HEK293 (cell line): ENCODE measurements around the gene FOXF2.
A peak's percentile ranks its signal among the peaks of the same experiment; 100 is the strongest.

Experiments used
- CTCF ChIA-PET: fragments of 350-600 bp; formaldehyde crosslinking; extraction: SDS; loops from one replicate; lab custom pipeline; 2021; ENCODE audit warnings: antibody characterized with exemption; lab: Yijun Ruan, JAX
- POLR2A ChIA-PET: fragments of 300-600 bp; formaldehyde crosslinking; extraction: SDS; loops from one replicate; lab custom pipeline; 2020; ENCODE audit warnings: antibody characterized with exemption, inconsistent platforms; lab: Yijun Ruan, JAX
- H3K27ac ChIP-seq: fragments of 200-500 bp; sonication (Bioruptor generic); 2 replicates; pipeline ENCODE4 v1.5.1; 2014; ENCODE audit warnings: low read depth, low read length, control low read depth, inconsistent platforms; ENCODE audit errors: extremely low read depth
- H3K36me3 ChIP-seq, 2 experiments: fragments of 200-500 bp in 1 of 2; sonication (Bioruptor generic) in 1 of 2; 1 replicate in 1 of 2; 2 replicates in 1 of 2; pipeline ENCODE4 v1.5.1; 2014 to 2017; ENCODE audit warnings: inconsistent platforms in 2 of 2, low read length in 2 of 2; ENCODE audit not compliant: control insufficient read depth in 2 of 2, insufficient read depth in 1 of 2
- H3K4me1 ChIP-seq: fragments of 200-500 bp; sonication (Bioruptor generic); 2 replicates; pipeline ENCODE4 v1.5.1; 2014; ENCODE audit warnings: mild to moderate bottlenecking, low read length, inconsistent platforms; ENCODE audit not compliant: control insufficient read depth, insufficient read depth
- H3K4me3 ChIP-seq: 2 replicates; pipeline ENCODE4 v1.5.1; 2011; ENCODE audit warnings: low read depth, mild to moderate bottlenecking, control low read depth, low read length, moderate library complexity
- H3K9me3 ChIP-seq: fragments of 200-500 bp; sonication (Bioruptor generic); 2 replicates; pipeline ENCODE4 v1.5.1; 2014; ENCODE audit warnings: low read depth, low read length, inconsistent platforms; ENCODE audit not compliant: control insufficient read depth, insufficient read depth
- FEZF1 ChIP-seq: fragments of 450-650 bp; formaldehyde crosslinking; IDR thresholded peaks from 2 replicates; pipeline ENCODE4 v1.5.1; 2016; ENCODE audit warnings: missing biosample characterization, missing genetic modification characterization
- GLIS1 ChIP-seq: fragments of 450-650 bp; formaldehyde crosslinking; IDR thresholded peaks from 2 replicates; pipeline ENCODE4 v1.5.1; 2016; ENCODE audit warnings: missing biosample characterization, missing genetic modification characterization
- MZF1 ChIP-seq: fragments of 450-650 bp; formaldehyde crosslinking; IDR thresholded peaks from 2 replicates; pipeline ENCODE4 v1.5.1; 2017; ENCODE audit warnings: missing biosample characterization, missing genetic modification characterization, borderline replicate concordance
- OSR2 ChIP-seq: fragments of 450-650 bp; formaldehyde crosslinking; IDR thresholded peaks from 2 replicates; pipeline ENCODE4 v1.5.1; 2016; ENCODE audit warnings: missing biosample characterization, missing genetic modification characterization
- SP2 ChIP-seq: fragments of 450-650 bp; formaldehyde crosslinking; IDR thresholded peaks from 2 replicates; pipeline ENCODE4 v1.5.1; 2016; ENCODE audit warnings: missing biosample characterization, missing genetic modification characterization
- SP3 ChIP-seq: fragments of 450-650 bp; formaldehyde crosslinking; IDR thresholded peaks from 2 replicates; pipeline ENCODE4 v1.5.1; 2016; ENCODE audit warnings: missing biosample characterization, missing genetic modification characterization
- ZBTB48 ChIP-seq: fragments of 450-650 bp; formaldehyde crosslinking; IDR thresholded peaks from 2 replicates; pipeline ENCODE4 v1.5.1; 2016; ENCODE audit warnings: missing biosample characterization, missing genetic modification characterization
- ZBTB8A ChIP-seq: fragments of 450-650 bp; formaldehyde crosslinking; IDR thresholded peaks from 2 replicates; pipeline ENCODE4 v1.5.1; 2016; ENCODE audit warnings: missing biosample characterization, missing genetic modification characterization
- ZIC2 ChIP-seq: fragments of 450-650 bp; formaldehyde crosslinking; IDR thresholded peaks from 2 replicates; pipeline ENCODE4 v1.5.1; 2016; ENCODE audit warnings: missing biosample characterization, missing genetic modification characterization
- ZNF10 ChIP-seq: fragments of 450-650 bp; formaldehyde crosslinking; IDR thresholded peaks from 2 replicates; pipeline ENCODE4 v1.5.1; 2017; ENCODE audit warnings: missing biosample characterization, missing genetic modification characterization
- ZNF121 ChIP-seq: fragments of 450-650 bp; formaldehyde crosslinking; IDR thresholded peaks from 2 replicates; pipeline ENCODE4 v1.5.1; 2016; ENCODE audit warnings: missing biosample characterization, missing genetic modification characterization
- ZNF23 ChIP-seq: fragments of 450-650 bp; formaldehyde crosslinking; IDR thresholded peaks from 2 replicates; pipeline ENCODE4 v1.5.1; 2016; ENCODE audit warnings: missing biosample characterization, missing genetic modification characterization, borderline replicate concordance
- ZNF302 ChIP-seq: fragments of 450-650 bp; formaldehyde crosslinking; IDR thresholded peaks from 2 replicates; pipeline ENCODE4 v1.5.1; 2016; ENCODE audit warnings: missing biosample characterization, missing genetic modification characterization, low read depth
- ZNF341 ChIP-seq: fragments of 450-650 bp; formaldehyde crosslinking; IDR thresholded peaks from 2 replicates; pipeline ENCODE4; 2016; ENCODE audit warnings: low read depth, missing biosample characterization, missing genetic modification characterization
- ZNF37A ChIP-seq: fragments of 450-650 bp; IDR thresholded peaks from 2 replicates; pipeline ENCODE4 v1.5.1; 2018; ENCODE audit warnings: missing biosample characterization, missing genetic modification characterization
- ZNF596 ChIP-seq: fragments of 450-650 bp; IDR thresholded peaks from 2 replicates; pipeline ENCODE4 v1.5.0; 2018; ENCODE audit warnings: missing biosample characterization, mild to moderate bottlenecking, missing genetic modification characterization, moderate library complexity
- ZNF707 ChIP-seq: fragments of 450-650 bp; formaldehyde crosslinking; IDR thresholded peaks from 2 replicates; pipeline ENCODE4 v1.5.1; 2016; ENCODE audit warnings: missing biosample characterization, missing genetic modification characterization
- ZSCAN23 ChIP-seq: fragments of 450-650 bp; formaldehyde crosslinking; IDR thresholded peaks from 2 replicates; pipeline ENCODE4 v1.5.1; 2016; ENCODE audit warnings: missing biosample characterization, missing genetic modification characterization
- TF ChIP-seq, protein P1 (sequence below): fragments of 450-650 bp; formaldehyde crosslinking; IDR thresholded peaks from 2 replicates; pipeline ENCODE4 v1.5.1; 2016; ENCODE audit warnings: missing biosample characterization, missing genetic modification characterization
- TF ChIP-seq, protein P2 (sequence below): fragments of 450-650 bp; formaldehyde crosslinking; IDR thresholded peaks from 2 replicates; pipeline ENCODE4 v1.5.1; 2016; ENCODE audit warnings: missing biosample characterization, missing genetic modification characterization, low read depth
- TF ChIP-seq, protein P3 (sequence below): fragments of 450-650 bp; formaldehyde crosslinking; IDR thresholded peaks from 2 replicates; pipeline ENCODE4 v1.5.1; 2017; ENCODE audit warnings: missing biosample characterization, missing genetic modification characterization
- TF ChIP-seq, protein P4 (sequence below): fragments of 450-650 bp; formaldehyde crosslinking; IDR thresholded peaks from 2 replicates; pipeline ENCODE4 v1.5.1; 2016; ENCODE audit warnings: missing biosample characterization, missing genetic modification characterization

The FOXF2 gene

DNA sequence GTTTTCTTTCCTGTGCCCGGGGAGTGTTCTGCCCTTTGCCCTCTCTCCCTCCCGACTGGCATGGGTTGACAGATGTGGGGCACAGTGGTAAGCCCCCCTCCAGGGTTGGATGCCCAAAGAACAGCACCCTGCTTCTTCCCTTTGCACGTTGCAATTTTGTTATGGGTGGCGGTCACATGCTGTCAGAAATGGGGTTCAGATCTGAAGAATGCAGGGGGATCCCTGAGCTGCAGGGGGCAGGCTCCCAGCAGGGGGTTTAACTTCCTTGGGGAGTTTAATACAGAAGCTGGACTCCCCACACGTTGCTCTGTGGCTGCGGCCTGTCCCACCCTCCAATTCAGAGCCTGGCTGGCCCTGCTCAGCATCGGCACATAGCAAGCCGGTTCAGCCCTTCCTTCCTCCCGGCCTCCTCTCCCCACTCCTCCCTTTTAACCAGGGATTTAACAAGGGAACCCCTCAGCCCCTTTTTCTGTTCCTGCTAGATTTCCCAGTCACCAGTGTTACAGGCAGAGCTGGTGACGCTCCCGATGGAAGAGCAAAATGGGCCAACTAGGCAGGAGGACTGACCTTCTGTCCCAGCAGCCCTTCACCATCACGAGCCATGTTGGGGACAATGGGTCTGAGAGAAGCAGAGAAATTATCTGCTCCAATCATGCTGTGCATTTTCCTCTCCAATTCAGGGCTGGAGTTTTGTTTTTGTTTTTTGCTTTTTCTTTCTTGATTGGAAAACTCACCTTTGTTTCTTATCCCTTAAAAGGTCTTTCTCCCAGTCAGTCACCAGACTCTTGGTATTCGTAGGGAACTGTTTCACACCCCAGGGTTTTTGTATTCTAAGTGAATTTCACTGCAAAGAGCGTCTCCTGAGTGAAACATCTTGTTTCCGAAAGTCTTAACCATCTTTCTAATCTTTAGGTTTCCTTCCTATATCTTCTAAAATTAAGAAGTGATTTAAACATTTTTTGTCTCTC lies 6.8 kb downstream of the FOXF2 start:
- Histone ChIP-seq H3K36me3 (peaks cover 15 to 41% of the 10 kb centered on the region in 2 experiments), H3K4me3 (no peak overlapping the region), H3K27ac (peak overlapping the region; percentile 57; the same call in 1 of the 2 replicates), H3K4me1 (peaks cover 12% of the 10 kb centered on the region), H3K9me3 (no peaks in the 10 kb centered on the region)
- TF ChIP-seq, protein P1, sequence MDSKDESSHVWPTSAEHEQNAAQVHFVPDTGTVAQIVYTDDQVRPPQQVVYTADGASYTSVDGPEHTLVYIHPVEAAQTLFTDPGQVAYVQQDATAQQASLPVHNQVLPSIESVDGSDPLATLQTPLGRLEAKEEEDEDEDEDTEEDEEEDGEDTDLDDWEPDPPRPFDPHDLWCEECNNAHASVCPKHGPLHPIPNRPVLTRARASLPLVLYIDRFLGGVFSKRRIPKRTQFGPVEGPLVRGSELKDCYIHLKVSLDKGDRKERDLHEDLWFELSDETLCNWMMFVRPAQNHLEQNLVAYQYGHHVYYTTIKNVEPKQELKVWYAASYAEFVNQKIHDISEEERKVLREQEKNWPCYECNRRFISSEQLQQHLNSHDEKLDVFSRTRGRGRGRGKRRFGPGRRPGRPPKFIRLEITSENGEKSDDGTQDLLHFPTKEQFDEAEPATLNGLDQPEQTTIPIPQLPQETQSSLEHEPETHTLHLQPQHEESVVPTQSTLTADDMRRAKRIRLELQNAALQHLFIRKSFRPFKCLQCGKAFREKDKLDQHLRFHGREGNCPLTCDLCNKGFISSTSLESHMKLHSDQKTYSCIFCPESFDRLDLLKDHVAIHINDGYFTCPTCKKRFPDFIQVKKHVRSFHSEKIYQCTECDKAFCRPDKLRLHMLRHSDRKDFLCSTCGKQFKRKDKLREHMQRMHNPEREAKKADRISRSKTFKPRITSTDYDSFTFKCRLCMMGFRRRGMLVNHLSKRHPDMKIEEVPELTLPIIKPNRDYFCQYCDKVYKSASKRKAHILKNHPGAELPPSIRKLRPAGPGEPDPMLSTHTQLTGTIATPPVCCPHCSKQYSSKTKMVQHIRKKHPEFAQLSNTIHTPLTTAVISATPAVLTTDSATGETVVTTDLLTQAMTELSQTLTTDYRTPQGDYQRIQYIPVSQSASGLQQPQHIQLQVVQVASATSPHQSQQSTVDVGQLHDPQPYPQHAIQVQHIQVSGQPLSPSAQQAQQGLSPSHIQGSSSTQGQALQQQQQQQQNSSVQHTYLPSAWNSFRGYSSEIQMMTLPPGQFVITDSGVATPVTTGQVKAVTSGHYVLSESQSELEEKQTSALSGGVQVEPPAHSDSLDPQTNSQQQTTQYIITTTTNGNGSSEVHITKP = peak; percentile 86
- TF ChIP-seq GLIS1 (peak; percentile 50; the same call in 1 of the 2 replicates), ZNF341 (tag by site-specific recombination) (peak; percentile 78), ZIC2 (tag by site-specific recombination) (no peak), ZBTB48 (tag by site-specific recombination) (peak; percentile 55; the same call in 1 of the 2 replicates)
- ChIA-PET POLR2A (interaction anchor here (0.9 to 1.0 kb wide), 2 partner anchors 9 to 596 kb away, joined by 3 to 4 read pairs; no protein-coding TSS in a partner anchor), CTCF (interaction anchor here (0.6 to 3.1 kb wide), 34 partner anchors 9 to 1298 kb away, joined by 3 to 35 read pairs (median 4); no protein-coding TSS in a partner anchor)

DNA sequence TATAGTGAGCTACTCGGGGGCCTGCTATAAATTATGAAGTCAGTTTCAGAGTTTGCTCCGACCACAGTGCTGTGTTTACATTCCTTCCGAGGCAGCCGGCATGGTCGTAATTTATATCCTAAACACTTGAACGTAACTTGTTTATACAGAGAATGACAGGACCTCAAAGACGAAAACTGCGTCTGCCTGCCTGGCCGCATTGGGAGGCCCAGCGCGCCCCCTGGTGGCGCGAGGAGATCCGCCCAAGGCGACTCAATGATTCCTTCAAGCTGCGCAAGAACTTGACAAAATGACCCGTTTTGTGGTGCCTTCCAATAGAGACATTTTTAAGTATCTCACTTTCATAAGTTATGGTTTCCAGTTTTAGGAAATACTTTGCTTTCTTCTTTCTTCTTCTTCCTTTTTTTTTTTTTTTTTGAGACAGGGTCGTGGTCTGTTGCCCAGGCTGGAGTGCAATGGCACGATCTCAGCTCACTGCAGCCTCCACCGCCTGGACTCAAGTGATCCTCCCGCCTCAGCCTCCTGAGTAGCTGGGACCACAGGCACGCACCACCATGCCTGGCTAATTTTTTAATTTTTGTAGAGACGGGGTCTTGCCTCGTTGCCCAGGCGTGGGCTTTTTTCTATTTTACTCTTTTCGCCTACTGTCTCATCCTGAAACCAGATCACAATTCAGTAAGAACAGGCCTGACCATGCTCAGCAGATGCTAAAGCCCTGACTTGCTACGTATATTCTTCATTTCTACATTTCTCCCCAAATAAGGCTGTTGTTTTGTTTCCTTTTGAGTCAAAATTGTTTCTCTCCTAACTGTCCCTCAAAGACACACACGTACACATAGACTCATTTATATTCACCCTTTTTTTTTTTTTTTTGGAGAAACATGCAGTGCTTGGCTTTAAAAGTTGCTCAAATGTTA lies 7.8 kb downstream of the FOXF2 start:
- Histone ChIP-seq H3K36me3 (peaks cover 15 to 41% of the 10 kb centered on the region in 2 experiments), H3K9me3 (no peaks in the 10 kb centered on the region), H3K4me3 (no peak overlapping the region), H3K27ac (no peak overlapping the region), H3K4me1 (peaks cover 12% of the 10 kb centered on the region)
- ChIA-PET CTCF (interaction anchor here (0.5 to 3.1 kb wide), 43 partner anchors 10 to 1242 kb away, joined by 3 to 35 read pairs (median 4); no protein-coding TSS in a partner anchor), POLR2A (interaction anchor here (0.6 to 1.0 kb wide), 4 partner anchors 10 to 597 kb away, joined by 3 to 7 read pairs (median 4); no protein-coding TSS in a partner anchor)
- no peak for TF ChIP-seq SP3 (tag by site-specific recombination)
- TF ChIP-seq, protein P2, sequence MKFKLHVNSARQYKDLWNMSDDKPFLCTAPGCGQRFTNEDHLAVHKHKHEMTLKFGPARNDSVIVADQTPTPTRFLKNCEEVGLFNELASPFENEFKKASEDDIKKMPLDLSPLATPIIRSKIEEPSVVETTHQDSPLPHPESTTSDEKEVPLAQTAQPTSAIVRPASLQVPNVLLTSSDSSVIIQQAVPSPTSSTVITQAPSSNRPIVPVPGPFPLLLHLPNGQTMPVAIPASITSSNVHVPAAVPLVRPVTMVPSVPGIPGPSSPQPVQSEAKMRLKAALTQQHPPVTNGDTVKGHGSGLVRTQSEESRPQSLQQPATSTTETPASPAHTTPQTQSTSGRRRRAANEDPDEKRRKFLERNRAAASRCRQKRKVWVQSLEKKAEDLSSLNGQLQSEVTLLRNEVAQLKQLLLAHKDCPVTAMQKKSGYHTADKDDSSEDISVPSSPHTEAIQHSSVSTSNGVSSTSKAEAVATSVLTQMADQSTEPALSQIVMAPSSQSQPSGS (tag by site-specific recombination) = peak; percentile 68; the same call in 1 of the 2 replicates
- peak; percentile 48; the same call in 1 of the 2 replicates for TF ChIP-seq ZNF596
- no peak for TF ChIP-seq ZNF707 (tag by site-specific recombination)
- 0 out of 2 replicates have a peak, but pooled peaks have one; percentile 10 for TF ChIP-seq ZSCAN23 (tag by site-specific recombination)
- TF ChIP-seq ZNF23 = no peak
- peak; percentile 52 for TF ChIP-seq SP2 (tag by site-specific recombination)
- no peak for TF ChIP-seq ZNF341 (tag by site-specific recombination)
- TF ChIP-seq, protein P3, sequence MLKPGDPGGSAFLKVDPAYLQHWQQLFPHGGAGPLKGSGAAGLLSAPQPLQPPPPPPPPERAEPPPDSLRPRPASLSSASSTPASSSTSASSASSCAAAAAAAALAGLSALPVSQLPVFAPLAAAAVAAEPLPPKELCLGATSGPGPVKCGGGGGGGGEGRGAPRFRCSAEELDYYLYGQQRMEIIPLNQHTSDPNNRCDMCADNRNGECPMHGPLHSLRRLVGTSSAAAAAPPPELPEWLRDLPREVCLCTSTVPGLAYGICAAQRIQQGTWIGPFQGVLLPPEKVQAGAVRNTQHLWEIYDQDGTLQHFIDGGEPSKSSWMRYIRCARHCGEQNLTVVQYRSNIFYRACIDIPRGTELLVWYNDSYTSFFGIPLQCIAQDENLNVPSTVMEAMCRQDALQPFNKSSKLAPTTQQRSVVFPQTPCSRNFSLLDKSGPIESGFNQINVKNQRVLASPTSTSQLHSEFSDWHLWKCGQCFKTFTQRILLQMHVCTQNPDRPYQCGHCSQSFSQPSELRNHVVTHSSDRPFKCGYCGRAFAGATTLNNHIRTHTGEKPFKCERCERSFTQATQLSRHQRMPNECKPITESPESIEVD (tag by site-specific recombination) = peak; percentile 95
- TF ChIP-seq ZBTB8A (tag by site-specific recombination) = peak; percentile 62; the same call in 1 of the 2 replicates
- TF ChIP-seq, protein P4, sequence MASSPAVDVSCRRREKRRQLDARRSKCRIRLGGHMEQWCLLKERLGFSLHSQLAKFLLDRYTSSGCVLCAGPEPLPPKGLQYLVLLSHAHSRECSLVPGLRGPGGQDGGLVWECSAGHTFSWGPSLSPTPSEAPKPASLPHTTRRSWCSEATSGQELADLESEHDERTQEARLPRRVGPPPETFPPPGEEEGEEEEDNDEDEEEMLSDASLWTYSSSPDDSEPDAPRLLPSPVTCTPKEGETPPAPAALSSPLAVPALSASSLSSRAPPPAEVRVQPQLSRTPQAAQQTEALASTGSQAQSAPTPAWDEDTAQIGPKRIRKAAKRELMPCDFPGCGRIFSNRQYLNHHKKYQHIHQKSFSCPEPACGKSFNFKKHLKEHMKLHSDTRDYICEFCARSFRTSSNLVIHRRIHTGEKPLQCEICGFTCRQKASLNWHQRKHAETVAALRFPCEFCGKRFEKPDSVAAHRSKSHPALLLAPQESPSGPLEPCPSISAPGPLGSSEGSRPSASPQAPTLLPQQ (tag by site-specific recombination) = peak; percentile 59; the same call in 1 of the 2 replicates
- TF ChIP-seq ZNF121 (tag by site-specific recombination) = peak; percentile 78; the same call in 1 of the 2 replicates
- 0 out of 2 replicates have a peak, but pooled peaks have one; percentile 40 for TF ChIP-seq ZNF10 (tag by site-specific recombination)
- peak; percentile 72 for TF ChIP-seq GLIS1
- no peak for TF ChIP-seq ZNF37A (tag by site-specific recombination)
- TF ChIP-seq MZF1 (tag by site-specific recombination) = peak; percentile 33; the same call in 1 of the 2 replicates
- TF ChIP-seq OSR2 = peak; percentile 96
- 0 out of 2 replicates have a peak, but pooled peaks have one; percentile 22 for TF ChIP-seq ZNF302 (tag by site-specific recombination)
- peak; percentile 88 for TF ChIP-seq FEZF1 (tag by site-specific recombination)
